Large intestine (tissue), 3 donors: ENCODE data around the gene TSC22D4. TPM values are rescaled to one million over a fixed set of nuclear protein-coding genes. Genes with fewer than 3 reads are reported as not detected.
A peak's percentile ranks its signal among the peaks of the same experiment; 100 is the strongest.

ENCODE experiments used
- DNase-seq, 2 donors: peaks; one replicate each; pipeline versions ENCODE4 v3.0.0 to v3.0.0-alpha.2; 2013
- H3K27ac ChIP-seq: one replicate; pipeline ENCODE4 v1.5.1; 2013; ENCODE audit warnings: low read length
- H3K27me3 ChIP-seq: 2 replicates; pipeline ENCODE4 v1.6.1; 2013; ENCODE audit warnings: low read length; ENCODE audit not compliant: control insufficient read depth, insufficient read depth
- H3K36me3 ChIP-seq: 2 replicates; pipeline ENCODE4 v1.6.1; 2013; ENCODE audit warnings: low read length; ENCODE audit not compliant: control insufficient read depth, insufficient read depth
- H3K4me1 ChIP-seq: one replicate; pipeline ENCODE4 v1.6.1; 2013; ENCODE audit warnings: low read length; ENCODE audit not compliant: control insufficient read depth, insufficient read depth
- H3K4me3 ChIP-seq: one replicate; pipeline ENCODE4 v1.5.1; 2013; ENCODE audit warnings: low read length
- H3K9me3 ChIP-seq: one replicate; pipeline ENCODE4 v1.6.1; 2013; ENCODE audit warnings: mild to moderate bottlenecking, low read depth, low read length, moderate library complexity; ENCODE audit not compliant: control insufficient read depth
- WGBS: methylation state at CpG from one replicate; pipeline ENCODE4 v1.1.5; 2013; ENCODE audit warnings: low lambda C conversion rate; ENCODE audit not compliant: insufficient coverage; 5-methylcytosine and 5-hydroxymethylcytosine counted together
- polyA plus RNA-seq: library from polyadenylated mRNA; unstranded; fragments of 120-200 nt; gene quantifications from one replicate; pipeline ENCODE4 v1.2.1, GENCODE V29; 2013

Gene TSC22D4
- polyA plus RNA-seq, 1 donor: 56.8 TPM

DNA sequence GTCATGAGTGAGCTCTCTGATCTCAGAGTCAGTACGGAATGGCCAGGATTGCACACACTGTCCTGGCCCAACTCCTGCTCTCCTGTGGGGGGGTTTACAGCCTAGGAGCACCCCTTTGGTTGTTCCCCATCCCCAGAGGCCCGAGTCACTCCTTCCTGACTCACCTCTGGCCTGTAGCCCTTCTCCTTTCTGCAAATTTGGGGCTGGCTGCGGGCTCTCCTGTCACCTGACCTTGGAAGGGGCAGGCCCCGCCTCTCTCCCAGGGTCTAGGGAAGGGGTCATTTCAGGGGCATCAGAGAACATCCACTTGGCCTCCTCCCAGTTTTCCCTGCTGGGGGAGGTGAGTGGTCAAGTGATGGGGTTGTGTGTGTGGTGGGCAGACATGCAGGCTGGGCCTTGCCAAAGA lies 6.5 kb upstream of the TSC22D4 start:
- WGBS: no CpG with 5 or more reads among the region's 4 CpGs
- peaks cover 14% of the 10 kb centered on the region for H3K4me1 ChIP-seq
- no peak overlapping the region for H3K27ac ChIP-seq
- no peak overlapping the region for H3K4me3 ChIP-seq
- H3K27me3 ChIP-seq: no peaks in the 10 kb centered on the region
- H3K9me3 ChIP-seq: peaks cover 4% of the 10 kb centered on the region
- peaks cover 2% of the 10 kb centered on the region for H3K36me3 ChIP-seq
- no peak for DNase-seq

- H3K36me3 ChIP-seq: peaks cover 2% of the 10 kb centered on the region
- peaks cover 4% of the 10 kb centered on the region for H3K9me3 ChIP-seq
- H3K4me1 ChIP-seq: peaks cover 15% of the 10 kb centered on the region
- no peak overlapping the region for H3K4me3 ChIP-seq
- H3K27ac ChIP-seq: no peak overlapping the region
- DNase-seq: no peak
- H3K27me3 ChIP-seq: no peaks in the 10 kb centered on the region
- no CpG with 5 or more reads among the region's 6 CpGs for WGBS
Measured at GRCh38 chr7:100484673-100485045, 5.6 kb upstream of the TSC22D4 start.

- Histone ChIP-seq H3K27ac (peak within 1 kb of the TSS; percentile 17), H3K4me1 (peaks cover 17% of the 10 kb centered on the region), H3K9me3 (peaks cover 4% of the 10 kb centered on the region), H3K4me3 (peak within 1 kb of the TSS; percentile 68), H3K36me3 (peaks cover 2% of the 10 kb centered on the region), H3K27me3 (no peaks in the 10 kb centered on the region)
- DNase-seq: peak; percentile 37 to 66
- WGBS: 93% methylated on average over 3 of the region's 45 CpGs
Measured at GRCh38 chr7:100483722-100484672, 5.0 kb upstream of the TSC22D4 start, which contains the start of gene NYAP1. TSS of gene NYAP1 (plus strand) at chr7:100483927. CDS start at chr7:100485312, 1,385 bp downstream.

GRCh38 chr7:100483090-100483721 lies 4.2 kb upstream of the TSC22D4 start:
- WGBS: no CpG with 5 or more reads among the region's 79 CpGs
- Histone ChIP-seq H3K36me3 (no peaks in the 10 kb centered on the region), H3K4me3 (peak overlapping the region; percentile 68), H3K27me3 (no peaks in the 10 kb centered on the region), H3K9me3 (peaks cover 2% of the 10 kb centered on the region), H3K27ac (no peak overlapping the region), H3K4me1 (peaks cover 17% of the 10 kb centered on the region)
- DNase-seq: peak; percentile 61 to 80

- H3K27me3 ChIP-seq: no peaks in the 10 kb centered on the region
- DNase-seq: no peak
- WGBS: no CpG with 5 or more reads among the region's 14 CpGs
- H3K36me3 ChIP-seq: no peaks in the 10 kb centered on the region
- peak overlapping the region; percentile 68 for H3K4me3 ChIP-seq
- H3K4me1 ChIP-seq: peaks cover 17% of the 10 kb centered on the region
- no peaks in the 10 kb centered on the region for H3K9me3 ChIP-seq
- H3K27ac ChIP-seq: no peak overlapping the region
Measured at GRCh38 chr7:100482728-100483089, 3.7 kb upstream of the TSC22D4 start.

- no peak for DNase-seq
- WGBS: no CpG with 5 or more reads among the region's 1 CpG
- Histone ChIP-seq H3K4me3 (no peak overlapping the region), H3K9me3 (no peaks in the 10 kb centered on the region), H3K27me3 (no peaks in the 10 kb centered on the region), H3K36me3 (peaks cover 4% of the 10 kb centered on the region), H3K4me1 (peaks cover 26% of the 10 kb centered on the region), H3K27ac (no peak overlapping the region)
Measured at GRCh38 chr7:100481466-100481865, 2.5 kb upstream of the TSC22D4 start.

DNA sequence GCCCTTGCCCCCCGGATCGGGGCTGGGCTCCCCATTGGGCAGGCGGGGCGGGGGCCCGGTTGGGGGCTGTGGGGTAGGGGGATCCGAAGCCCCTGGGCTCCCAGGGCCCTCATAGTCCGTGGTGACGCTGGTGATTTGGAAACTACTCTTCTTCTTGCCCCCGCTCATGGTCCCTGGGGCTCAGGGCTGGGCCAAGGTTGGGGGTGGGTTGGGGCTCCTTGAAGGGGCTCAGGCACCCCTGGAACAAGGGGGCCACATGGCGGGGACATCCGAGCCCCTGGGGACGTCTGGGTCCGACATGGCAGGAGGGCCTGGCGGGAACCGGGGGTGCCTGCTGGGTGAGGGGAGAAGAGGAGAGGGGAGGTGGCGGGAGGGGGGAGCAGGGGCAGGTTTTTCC lies 1.1 kb downstream of the TSC22D4 start:
- peak in 1 of 2 donors; percentile 47 for DNase-seq
- Histone ChIP-seq H3K36me3 (peaks cover 22% of the 10 kb centered on the region), H3K27ac (peak overlapping the region; percentile 96), H3K27me3 (no peaks in the 10 kb centered on the region), H3K4me1 (peaks cover 28% of the 10 kb centered on the region), H3K4me3 (peak overlapping the region; percentile 100), H3K9me3 (no peaks in the 10 kb centered on the region)
- no CpG with 5 or more reads among the region's 16 CpGs for WGBS

- Histone ChIP-seq H3K27me3 (no peaks in the 10 kb centered on the region), H3K4me3 (peak overlapping the region; percentile 100), H3K36me3 (peaks cover 25% of the 10 kb centered on the region), H3K27ac (peak overlapping the region; percentile 96), H3K4me1 (peaks cover 22% of the 10 kb centered on the region), H3K9me3 (no peaks in the 10 kb centered on the region)
- DNase-seq: peak in 1 of 2 donors; percentile 41
- no CpG with 5 or more reads among the region's 30 CpGs for WGBS
Measured at GRCh38 chr7:100476903-100477870, 1.8 kb downstream of the TSC22D4 start.

DNA sequence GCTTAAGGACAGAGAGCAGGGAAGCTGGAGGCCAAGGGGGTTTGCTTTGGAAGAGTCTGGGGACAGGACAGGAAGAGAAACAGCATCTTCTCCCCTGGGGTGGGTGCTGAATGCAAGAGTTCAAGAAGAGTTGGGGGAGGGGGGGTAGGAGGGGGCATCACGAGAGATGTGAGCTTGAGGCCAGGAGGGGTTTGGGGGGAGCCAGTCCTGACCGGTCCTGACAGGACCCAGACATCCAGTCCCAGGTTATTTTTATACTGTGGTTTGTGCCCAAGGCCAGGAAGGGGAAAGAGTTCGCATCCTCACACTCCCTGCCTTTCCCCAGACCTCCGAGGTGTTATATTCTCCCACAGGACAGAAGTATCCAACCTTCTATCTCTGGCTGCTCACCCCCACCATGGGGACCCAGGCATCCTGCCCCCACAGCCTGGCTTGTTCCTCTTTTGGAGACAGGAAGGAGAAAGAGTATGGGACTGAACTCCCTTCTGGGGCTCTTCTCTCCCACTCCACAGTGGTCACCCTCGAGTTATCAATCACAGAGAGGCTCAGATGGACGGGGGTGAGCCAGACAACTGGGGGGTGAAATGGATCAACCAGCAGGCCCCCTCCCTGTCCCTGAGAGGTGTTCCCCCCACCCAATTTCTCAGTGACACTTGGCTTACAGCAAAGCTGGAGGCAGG lies 2.8 kb downstream of the TSC22D4 start:
- Histone ChIP-seq H3K27me3 (no peaks in the 10 kb centered on the region), H3K4me1 (peaks cover 22% of the 10 kb centered on the region), H3K36me3 (peaks cover 29% of the 10 kb centered on the region), H3K9me3 (no peaks in the 10 kb centered on the region), H3K4me3 (peak overlapping the region; percentile 14), H3K27ac (peak overlapping the region; percentile 26)
- WGBS: no CpG with 5 or more reads among the region's 6 CpGs
- DNase-seq: no peak
